HG03045 (cell line): ENCODE measurements around the gene CDK5RAP2.

Experiments used
- ATAC-seq: cut with Tn5 transposase; IDR thresholded peaks from one replicate; pipeline ENCODE4 v1.9.1; 2021; ENCODE audit warnings: mild to moderate bottlenecking, moderate library complexity; ENCODE audit not compliant: unreplicated experiment

Gene CDK5RAP2

DNA sequence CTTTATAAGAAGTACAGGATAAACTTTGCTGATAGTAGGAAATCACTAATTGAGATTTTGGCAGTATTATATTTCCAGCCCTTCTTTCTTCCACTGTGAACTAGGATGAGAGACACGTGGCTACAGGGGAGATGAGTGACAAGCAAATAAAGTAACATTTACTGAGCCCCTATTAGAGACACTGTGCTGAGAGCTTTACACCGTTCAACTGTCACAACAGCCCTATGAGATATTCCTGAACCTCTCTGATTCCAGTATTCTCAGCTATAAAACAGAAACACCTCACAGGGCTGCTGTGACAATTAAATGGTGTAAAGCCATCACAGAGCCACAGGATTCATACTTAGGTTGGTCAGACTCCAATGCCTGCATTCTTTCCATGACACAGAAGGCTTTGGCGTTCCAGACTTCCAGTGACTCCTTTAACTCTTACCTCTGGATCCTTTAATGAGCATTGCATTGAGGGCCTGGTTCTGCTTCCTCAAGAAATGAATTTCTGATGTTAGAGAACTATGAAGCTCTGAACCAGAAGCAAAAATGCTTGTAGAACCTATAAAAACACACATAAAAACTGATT lies 169.0 kb downstream of the CDK5RAP2 start:
- no peak for ATAC-seq

DNA sequence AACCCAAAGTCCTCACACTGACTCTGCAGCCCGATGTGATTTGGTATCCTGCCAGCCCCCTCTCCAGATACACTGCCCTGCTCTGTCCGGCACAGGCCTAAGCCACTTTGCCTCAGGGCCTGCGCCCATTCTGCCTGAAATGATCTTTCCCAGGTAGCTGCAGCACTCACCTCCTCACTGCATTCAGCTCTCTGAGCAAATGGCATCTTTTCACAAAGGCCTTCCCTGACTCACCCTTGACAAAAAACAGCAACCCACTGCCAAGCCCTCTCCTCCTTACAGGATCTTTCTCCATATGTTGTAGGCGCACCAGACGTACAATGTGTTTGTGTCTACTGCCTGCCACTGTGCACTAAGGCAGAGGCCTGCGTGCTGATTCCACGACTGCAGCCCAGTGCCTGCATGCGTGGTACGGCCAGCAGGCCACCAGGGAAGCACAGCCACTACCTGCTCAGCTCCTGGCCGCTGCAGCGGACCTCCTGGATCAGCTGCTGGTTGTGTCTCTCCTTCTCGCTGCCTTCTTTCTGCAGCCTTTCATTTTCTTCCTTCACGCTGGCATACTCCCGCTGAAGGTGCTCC lies 171.2 kb downstream of the CDK5RAP2 start:
- no peak for ATAC-seq

DNA sequence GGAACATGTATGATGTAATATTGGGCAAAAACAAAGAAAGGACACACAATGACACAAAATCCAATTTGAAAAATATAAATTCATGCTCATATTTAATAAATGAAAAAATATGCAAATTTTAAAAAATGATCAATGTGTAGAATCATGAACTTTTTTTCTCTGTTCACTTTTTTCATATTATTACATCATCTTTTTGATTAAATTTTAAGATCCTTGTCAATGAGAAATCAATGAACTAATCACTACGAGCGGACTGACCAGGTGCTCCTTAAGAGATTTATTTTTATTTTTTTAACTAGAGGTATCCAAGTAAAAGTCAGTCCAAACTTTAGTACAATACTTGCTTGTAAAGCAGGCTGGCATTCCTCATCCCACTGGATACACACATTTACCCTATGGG lies 174.1 kb downstream of the CDK5RAP2 start:
- no peak for ATAC-seq

DNA sequence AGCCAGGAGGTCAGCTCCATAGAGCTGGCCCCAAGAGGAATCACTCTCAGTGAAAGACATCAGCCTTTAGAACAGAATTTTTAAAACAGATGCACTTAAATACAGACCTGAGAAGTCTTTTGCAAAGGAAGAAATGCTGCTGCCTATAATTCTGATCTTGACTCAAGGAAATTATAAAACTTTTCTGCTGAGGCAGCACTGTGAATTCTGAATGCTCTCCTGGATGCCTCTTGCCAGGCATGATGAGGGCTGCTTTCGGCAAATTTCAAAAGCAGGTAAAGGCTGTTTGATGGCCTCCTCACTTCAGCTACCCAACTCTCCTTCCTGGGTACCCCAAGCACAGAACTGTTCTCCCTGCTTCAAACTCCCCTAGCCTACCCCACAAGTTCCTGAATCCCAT lies 174.8 kb downstream of the CDK5RAP2 start:
- no peak for ATAC-seq

DNA sequence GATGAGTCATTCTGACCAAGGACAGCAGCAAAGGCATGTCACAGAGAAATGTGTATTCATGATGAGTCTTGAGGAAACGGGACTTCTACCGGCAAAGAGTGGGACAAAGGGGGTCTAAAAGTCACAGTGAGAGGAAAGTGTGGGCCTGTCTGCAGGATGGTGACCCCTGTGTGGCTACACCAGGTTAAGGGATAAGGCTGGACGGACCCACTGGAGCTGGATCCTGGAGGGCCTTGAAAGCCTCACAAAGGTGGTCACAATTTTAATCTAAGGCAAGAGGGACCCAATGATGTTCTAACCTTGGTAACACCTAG lies 176.5 kb downstream of the CDK5RAP2 start:
- no peak for ATAC-seq

DNA sequence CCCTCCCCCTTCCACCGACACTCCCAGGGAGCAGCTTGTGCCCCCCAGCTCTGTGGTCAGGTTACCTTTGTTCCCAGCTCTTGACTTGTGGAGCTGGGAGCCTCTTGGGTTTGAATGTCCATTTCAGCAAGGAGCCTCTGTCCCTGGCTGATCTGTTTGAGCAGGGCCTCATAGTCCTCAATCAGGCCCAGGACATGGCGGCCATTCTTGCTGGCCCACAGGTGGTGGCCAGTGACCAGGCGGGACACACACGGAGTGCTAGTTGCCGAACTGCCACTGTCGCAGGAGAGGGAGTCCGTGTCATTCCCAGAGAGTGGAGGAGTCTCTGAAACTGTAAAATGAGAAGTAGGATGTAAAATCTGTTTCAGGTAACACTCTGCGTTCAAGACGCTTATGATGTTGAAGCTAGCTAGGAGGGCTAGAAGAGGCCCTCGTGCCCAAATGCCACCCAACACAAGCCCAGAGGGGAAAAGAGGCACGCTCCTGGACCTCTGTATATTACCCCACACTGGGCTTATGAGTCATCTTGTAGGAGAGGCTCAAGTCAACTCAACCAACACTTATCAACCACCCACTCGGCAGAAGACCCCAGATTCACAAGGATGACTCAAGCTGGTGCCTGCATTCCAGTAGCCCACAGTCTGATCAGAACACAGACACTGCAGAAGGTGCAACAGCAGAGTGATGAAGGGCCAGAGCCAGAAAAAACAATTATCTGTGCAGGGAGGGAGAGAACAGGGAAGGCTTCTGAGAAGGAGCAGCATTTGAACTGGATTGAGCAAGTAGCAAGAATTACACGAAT lies 177.0 kb downstream of the CDK5RAP2 start:
- ATAC-seq, result no peak

DNA sequence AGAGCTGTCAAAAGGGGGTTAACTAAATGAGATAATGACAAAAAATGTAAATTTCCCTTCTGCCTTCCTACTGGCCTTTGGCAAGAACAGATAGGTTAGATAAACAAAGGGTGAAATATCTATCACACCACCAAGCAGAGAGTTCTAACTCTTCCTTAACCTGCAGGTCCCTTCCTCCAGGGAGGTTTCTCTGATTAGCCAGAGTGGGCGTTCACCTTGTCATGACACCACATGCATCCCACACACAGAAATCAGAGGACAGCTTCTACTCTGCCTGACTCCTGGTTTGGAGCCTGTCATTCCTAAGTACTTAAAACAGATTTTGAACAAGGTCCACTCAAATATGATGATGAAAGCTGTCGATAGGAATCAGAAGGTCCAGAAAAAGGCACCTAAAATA lies 180.0 kb downstream of the CDK5RAP2 start:
- no peak for ATAC-seq

DNA sequence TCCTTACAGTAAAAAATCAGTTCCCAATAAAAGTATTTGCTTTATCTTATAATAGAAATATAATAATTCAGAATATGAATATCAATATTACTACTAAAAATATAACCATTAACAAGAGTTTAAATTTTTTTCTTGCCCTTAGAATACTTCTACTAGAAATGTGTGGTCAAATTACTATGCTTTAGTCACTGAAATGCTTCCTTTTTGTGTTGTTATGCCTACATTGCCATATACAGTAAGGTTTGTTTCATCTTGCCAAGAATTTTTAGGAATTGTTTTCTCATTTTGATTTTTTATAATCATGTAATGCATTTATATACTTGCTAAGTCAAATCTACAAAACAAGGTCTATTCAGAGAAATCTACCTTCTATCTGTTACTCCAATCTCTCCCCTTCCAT lies 181.7 kb downstream of the CDK5RAP2 start:
- ATAC-seq, result no peak

DNA sequence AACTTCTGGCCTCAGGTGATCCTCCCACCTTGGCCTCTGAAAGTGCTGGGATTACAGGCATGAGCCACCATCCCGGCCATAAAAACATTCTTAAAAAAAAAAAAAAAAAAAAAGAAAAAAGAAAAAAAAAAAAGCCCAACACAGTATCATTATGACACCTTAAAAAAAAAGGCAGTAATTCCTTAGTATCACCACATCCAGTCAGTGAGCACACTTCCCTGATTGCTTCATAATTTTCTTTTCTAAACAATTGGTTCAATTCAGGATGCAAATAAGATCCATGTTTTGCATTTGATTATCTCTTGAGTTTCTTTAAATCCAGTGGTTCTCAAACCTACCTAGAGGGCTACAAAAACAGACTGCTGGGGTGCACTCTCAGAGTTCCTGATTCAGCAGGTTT lies 182.5 kb downstream of the CDK5RAP2 start:
- ATAC-seq, result no peak

DNA sequence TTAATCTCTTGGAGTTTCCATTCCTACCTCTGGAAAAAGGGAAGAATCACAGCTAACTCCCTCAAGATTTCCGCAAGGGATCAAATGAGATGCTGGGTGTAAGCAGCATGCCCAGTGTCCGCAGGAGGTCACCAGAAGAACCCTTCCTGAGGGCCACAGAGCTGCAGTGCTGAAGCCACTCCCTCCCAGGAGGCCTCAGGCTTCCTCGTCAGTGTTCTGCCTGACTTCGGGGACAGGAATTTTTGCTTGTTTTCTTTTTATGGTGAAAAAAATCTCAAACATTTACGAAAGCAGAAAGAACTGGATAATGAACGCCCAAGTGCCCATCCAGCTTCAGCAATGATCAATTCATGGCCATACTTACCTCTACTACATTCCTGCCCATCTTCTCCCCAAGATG lies 183.0 kb downstream of the CDK5RAP2 start:
- no peak for ATAC-seq

DNA sequence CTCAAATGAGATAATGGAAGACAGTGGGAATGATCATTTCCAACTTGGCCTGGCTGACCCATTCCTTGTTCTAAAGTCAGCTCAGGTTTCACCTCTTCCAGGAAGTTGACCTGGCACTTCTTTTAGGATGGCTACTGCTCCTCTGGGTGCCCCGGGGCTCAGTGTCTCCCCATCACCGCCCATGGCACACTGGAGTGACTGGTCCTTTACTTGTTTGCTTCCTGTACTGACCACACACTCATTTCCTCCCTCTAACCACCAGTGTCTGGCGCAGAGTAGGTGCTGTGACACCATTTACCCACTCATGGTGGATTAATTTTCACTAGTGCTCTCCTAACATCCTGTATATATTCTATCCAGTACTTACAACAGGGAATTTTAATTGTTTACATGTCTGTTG lies 183.5 kb downstream of the CDK5RAP2 start:
- no peak for ATAC-seq

DNA sequence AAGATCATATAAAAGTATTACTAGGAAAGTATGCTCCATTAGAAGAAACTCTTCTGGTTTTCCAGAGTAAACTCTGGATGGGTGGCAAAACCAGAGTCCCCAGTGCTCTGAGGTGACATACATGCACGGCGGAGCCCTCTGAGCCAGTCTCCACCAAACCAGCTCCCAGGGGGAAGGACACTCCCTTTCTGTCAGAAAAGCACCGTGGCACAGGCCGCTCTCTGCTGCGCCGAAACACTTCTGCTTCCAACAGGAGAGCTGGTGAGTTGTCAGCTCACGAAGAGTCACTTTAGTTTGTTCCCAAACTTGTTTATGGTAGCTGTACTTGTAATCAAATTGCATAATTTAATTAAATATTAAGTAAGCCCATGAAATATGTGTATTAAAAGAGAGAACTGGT lies 184.6 kb downstream of the CDK5RAP2 start:
- no peak for ATAC-seq

DNA sequence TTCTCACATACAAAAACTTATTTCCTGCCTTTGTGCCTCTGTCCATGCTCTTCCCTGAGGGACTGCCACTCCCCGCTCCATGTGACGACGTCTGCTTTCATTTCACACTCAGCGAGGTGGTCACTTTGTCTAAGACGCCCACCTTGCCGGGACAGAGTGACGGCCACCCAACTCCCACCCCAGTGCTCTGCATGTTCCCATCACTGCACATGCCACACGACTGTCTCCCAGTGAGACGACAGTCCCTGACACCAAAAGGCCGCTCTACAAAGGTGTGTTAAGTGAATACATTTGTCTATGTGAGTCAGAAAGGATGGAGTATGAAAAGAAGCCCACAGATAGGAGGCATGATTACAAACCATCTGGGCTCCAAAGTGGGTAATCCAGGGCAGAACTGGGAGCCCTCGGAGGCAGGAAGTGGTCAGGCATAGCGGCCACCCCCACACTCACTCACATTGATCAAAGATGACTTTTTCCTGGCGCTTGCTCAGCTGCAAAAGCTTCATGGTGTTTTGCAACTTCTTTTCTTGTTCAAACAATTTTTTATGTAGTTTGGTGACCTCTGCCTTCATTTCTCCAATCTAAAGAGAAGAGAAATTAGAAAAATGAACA lies 185.8 kb downstream of the CDK5RAP2 start:
- ATAC-seq, result no peak

DNA sequence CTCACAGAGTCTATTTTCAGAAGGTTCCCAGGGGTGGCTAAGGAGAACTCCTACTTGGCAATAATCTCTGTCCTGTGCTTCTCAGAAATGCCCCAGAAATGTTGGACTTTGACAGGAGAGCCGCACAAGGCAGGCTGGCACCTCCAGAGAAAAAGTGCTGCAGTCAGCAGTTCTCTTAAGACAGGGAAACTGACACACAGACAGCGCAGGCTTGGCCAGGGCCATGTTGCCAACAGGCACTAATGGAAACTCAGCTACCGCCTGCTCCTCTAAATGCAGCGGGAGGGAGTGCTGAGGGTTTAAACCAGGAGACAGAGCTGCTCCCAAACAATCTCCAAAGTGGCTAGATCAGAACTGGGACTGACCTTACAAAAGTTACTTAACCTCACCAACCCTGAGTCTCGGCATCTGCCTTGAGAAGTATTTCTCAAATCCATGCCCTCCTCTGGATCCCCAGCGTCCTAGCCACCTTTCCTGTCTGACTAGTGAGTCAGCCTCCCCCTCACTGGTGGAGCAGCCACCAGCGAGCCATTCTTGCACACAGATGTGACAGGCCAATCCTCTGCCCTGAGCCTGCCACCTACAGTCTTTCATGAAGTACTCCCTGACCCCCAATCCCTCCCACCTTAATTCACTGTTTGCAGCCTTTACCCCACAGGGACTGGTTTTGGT lies 186.4 kb downstream of the CDK5RAP2 start:
- no peak for ATAC-seq

DNA sequence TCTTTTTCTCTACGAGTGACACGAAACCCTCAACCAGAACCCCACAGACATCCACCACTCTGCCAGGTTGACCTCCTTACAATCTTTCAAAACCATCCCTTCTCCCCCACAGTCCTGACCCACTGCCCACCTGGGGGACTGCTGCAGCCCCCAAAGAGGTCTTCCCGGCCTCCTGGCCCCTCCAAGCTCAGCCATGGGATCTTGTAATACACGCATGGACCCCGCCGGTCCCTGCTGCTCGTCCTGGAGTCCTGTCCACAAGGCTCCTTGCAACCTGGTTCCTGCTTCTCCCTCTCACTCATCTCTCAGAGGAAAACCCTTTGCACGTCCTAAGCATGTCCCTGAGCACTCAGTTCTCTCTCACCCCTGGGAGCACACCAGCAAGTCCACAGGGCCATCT lies 187.3 kb downstream of the CDK5RAP2 start:
- ATAC-seq, result no peak

DNA sequence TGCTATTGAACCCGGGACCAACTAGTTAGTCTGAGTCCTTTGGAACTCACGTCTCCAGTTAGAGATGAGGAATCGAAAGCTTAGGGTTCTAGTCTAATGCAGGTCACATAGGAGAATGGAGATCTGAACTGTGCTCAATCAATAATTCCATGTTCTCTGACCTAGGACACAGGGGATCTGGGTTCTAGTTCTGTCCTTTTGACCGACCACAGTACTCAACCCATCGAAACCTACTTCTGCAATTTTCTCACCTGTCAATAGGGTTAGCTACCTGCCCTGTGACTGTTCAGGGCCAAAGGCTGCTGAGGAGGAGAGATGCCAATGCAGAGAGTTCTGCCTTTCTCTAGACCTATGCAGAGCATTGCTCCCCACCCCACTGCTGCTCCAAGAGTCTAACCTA lies 187.7 kb downstream of the CDK5RAP2 start:
- ATAC-seq, result no peak

DNA sequence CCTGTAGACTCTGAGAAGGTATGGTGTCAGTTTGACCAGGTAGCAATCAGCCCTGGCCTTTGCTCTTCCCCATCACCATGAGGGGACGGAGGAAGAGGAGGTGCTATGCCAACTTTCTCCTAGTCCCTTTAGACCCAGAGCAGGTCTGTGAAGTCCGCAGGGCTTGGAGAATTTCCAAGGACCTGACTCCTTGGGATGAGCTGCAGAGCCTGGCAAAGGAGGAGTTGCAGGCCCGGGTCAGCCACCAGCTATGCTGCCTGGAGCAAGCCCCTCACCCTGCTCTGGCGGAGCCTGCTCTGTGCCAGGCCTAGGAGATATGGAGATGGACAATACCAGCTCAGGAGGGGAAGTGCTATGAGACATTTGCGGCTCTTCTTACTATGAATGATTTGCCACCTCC lies 188.3 kb downstream of the CDK5RAP2 start:
- ATAC-seq, result no peak

DNA sequence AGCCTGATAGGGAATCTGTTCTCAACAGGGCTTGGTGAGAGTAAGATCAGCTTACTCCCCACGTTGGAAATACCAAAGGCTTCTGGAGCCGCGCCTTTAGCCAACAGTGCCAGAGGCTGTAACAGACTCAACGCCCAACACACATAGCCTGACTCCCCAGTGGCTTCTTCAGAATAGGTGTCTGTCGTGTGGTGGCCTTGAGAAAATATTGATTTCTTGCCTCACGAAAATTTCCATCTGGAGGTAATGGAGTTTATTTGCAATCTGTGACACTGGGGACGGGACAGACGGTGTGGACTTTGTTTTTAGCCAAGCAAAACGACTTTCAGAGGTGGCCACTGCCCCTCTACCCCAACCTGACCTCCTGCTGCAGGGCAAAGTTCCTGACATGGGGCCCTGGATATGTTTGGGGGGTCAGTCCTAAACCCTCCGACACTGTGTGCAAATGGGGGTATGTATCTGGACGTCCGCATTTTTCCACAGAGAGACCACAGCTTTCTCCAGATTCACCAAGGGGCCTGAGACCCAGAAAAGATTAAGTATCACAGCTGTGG lies 189.3 kb downstream of the CDK5RAP2 start:
- ATAC-seq, result no peak

DNA sequence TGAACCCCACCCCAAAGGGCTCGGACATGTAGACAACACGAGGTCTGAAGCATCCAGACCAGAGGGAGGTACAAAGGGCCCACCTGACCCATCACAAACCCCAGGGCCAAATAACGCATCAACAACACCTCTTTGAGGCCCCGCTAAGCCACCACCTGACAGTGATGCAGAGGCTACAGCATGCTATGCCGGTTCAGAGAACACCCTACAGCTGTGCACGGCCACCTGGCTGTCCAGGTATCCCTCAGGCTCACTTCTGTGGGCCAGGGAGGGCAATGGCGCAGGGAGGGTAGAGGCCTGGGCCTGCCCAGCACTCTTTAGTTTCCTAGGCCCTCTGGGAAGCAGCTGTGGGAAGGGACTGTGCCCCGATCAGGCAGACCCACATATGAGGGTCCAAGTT lies 190.1 kb downstream of the CDK5RAP2 start:
- ATAC-seq, result no peak

DNA sequence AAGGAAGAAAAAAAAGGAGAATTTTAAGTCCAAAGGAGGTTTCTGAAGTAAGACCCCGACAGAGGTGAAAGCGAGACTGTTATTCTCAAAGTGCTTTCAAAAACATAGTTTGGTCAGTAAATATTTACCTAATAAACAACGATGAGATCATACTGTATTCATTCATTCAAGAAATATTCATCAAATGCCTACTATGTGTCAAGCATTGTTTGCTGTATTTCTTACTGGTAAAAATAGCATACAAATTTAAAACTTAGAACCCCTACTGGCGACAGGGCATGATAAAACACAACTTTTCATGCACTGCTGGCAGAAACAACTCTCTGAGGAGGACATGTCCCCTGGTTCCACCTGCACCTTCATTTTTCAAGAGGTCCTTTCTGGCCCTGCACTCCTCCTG lies 190.7 kb downstream of the CDK5RAP2 start:
- no peak for ATAC-seq
